Colonic mucosa (tissue), 4 donors: ENCODE data around the gene TAP1. TPM values are rescaled to one million over a fixed set of nuclear protein-coding genes. Genes with fewer than 3 reads are reported as not detected.

ENCODE experiments used
- DNase-seq: peaks from one replicate; pipeline ENCODE4 v3.0.0-alpha.2; 2020
- H3K27ac ChIP-seq: fragments of 200-600 bp; one replicate; pipeline ENCODE4 v1.8.0; 2021
- H3K27me3 ChIP-seq: fragments of 200-600 bp; one replicate; pipeline ENCODE4 v1.8.0; 2021
- H3K36me3 ChIP-seq: fragments of 200-600 bp; one replicate; pipeline ENCODE4 v1.8.0; 2021
- H3K4me1 ChIP-seq: fragments of 200-600 bp; one replicate; pipeline ENCODE4 v1.8.0; 2021; ENCODE audit warnings: mild to moderate bottlenecking
- H3K4me3 ChIP-seq: fragments of 200-600 bp; one replicate; pipeline ENCODE4 v1.8.0; 2021
- H3K9ac ChIP-seq, 2 donors: one replicate each; pipeline ENCODE4 v1.7.0; 2013; ENCODE audit warnings: control low read depth in 2 of 2, low read depth in 2 of 2, low read length in 2 of 2
- H3K9me3 ChIP-seq: fragments of 200-600 bp; one replicate; pipeline ENCODE4 v1.8.0; 2021
- intact Hi-C: fragments of 100-400 bp; cut with DNase I; formaldehyde crosslinking; loops from one replicate; pipeline ENCODE4 v1.14.1; 2022
- total RNA-seq, 2 donors: library from RNA; stranded (reverse); fragmentation: NEBNext Ultra II Directional in 1 of 2; extraction: Animal tissue kit (Norgen Biotek cat#: 25700) in 1 of 2; gene quantifications; one replicate each; pipeline ENCODE4 v1.2.1, GENCODE V29; 2021
- TF ChIP-seq, protein P1 (sequence below): fragments of 200-600 bp; IDR thresholded peaks from one replicate; pipeline ENCODE4 v1.8.0; 2022; ENCODE audit warnings: antibody characterized with exemption, mild to moderate bottlenecking
- donor health status: healthy.
- donor health status: DM: no; HTN: no; CAD: no.
- donor health status: DM: no; HTN: no; CAD: no.

Gene TAP1
- total RNA-seq, 2 donors from 2014 or later, result 86.9 to 128 TPM

DNA sequence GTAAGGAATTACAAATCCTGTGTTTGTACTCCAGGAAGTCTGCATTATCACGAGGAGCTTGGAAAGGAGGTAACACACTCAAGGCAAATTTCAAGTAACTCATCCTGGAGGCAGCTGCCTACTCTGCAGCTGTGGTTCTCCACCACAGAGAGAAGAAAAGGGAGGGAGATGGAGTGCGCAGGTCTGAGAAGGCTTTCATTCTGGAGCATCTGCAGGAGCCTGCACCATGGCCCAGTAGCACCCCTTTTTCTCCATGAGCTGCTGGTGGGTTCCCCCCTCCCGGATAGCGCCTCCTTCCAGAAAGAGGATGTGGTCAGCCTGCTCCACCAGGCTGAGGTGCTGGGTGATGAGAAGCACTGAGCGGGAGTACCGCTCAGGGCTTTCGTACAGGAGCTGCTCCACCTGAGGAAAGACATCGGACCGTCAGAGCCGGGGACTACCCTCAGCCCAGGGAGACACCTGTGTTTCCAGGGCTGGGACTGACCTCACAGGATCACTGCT is 8.1 kb downstream of the TAP1 start:
- Histone ChIP-seq H3K4me3 (peak overlapping the region; percentile 77), H3K9me3 (no peaks in the 10 kb centered on the region), H3K27ac (peak overlapping the region; percentile 97), H3K9ac (peak overlapping the region; percentile 61 to 98), H3K27me3 (no peaks in the 10 kb centered on the region), H3K36me3 (peaks cover 15% of the 10 kb centered on the region), H3K4me1 (peaks cover 14% of the 10 kb centered on the region)
- intact Hi-C loops, result no loop called here
- no peak for DNase-seq
- TF ChIP-seq, protein P1, sequence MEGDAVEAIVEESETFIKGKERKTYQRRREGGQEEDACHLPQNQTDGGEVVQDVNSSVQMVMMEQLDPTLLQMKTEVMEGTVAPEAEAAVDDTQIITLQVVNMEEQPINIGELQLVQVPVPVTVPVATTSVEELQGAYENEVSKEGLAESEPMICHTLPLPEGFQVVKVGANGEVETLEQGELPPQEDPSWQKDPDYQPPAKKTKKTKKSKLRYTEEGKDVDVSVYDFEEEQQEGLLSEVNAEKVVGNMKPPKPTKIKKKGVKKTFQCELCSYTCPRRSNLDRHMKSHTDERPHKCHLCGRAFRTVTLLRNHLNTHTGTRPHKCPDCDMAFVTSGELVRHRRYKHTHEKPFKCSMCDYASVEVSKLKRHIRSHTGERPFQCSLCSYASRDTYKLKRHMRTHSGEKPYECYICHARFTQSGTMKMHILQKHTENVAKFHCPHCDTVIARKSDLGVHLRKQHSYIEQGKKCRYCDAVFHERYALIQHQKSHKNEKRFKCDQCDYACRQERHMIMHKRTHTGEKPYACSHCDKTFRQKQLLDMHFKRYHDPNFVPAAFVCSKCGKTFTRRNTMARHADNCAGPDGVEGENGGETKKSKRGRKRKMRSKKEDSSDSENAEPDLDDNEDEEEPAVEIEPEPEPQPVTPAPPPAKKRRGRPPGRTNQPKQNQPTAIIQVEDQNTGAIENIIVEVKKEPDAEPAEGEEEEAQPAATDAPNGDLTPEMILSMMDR, result no peak

DNA sequence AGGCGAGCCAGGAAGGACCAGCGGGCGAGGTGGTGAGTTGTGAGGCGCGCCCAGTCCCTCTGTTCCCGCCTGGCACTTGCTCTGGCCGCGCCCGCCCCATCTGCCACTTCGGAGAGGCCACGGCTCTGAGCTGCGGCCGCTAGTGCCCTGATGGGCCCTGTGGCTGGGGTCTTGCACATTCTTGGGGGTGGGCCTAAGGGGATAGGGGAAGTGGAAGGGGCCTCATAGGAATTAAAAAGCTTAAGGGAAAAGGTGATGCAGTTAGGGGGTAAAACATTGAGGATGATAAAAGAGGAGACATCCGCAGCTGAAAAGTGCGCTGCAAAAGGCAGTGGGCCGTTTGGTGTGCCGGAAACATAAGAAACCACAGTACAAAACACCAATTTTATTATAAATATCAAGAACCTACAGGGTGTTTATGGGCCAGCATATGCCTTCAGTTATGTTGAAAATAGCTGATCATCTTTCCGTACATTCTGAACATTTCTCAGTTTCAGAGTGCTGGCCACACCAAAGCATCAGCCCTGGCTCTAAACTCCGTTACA is 8.6 kb downstream of the TAP1 start:
- no peak for DNase-seq
- Histone ChIP-seq H3K27ac (peak overlapping the region; percentile 97), H3K4me3 (peak overlapping the region; percentile 77), H3K36me3 (peaks cover 11% of the 10 kb centered on the region), H3K27me3 (no peaks in the 10 kb centered on the region), H3K9me3 (no peaks in the 10 kb centered on the region), H3K9ac (peak overlapping the region; percentile 98 to 99), H3K4me1 (peaks cover 14% of the 10 kb centered on the region)
- TF ChIP-seq, protein P1, result no peak
- intact Hi-C loops, result no loop called here

DNA sequence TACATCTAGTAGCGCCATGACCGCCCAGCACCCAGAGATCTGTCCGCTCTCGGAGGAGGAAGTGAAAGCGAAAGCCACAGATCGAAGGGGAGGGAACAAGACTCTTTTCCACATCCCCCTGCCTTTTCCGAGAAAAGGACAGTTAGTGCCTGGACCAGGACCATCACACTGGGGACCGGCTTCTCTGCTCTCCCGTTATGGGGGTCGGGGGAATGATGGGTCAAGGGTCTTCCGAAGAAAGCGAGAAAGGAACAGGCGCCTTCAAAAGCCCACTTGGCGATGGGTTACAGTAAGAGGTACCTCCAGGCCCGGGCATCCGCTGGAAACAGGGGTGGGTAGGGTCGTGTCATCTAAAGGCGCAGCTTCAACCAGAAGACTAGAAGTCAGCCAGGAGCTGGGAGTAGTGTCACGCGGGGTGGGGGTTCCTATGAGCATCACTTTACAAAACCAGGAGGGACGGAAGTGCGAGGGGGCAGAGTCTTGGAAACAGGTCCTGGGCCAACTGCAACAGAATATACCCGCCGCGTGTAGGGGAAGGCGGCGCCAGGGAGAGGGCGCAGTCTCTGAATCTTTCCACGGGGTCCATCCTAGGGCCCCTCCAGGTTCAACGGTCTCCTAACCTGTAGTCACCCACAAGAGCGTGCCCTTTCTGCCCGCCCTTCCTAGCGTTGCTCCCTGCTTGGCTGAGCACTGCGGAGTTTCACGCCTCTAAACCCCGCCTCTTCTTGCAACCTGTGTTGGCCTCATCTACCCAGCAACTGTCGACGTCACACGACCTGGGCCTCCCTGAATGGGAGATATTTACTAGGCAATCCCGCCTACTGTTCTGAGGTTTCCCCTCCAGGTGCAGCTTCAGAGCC is 9.3 kb downstream of the TAP1 start, which contains the start of gene PSMB8:
TSS of gene PSMB8 (minus strand) at position 69 of the 860 bp plus-strand sequence. CDS start at position 18, 51 bp downstream.
- DNase-seq, result peak; percentile 100
- Histone ChIP-seq H3K36me3 (peaks cover 9% of the 10 kb centered on the region), H3K9ac (peak within 1 kb of the TSS; percentile 98 to 99), H3K27me3 (no peaks in the 10 kb centered on the region), H3K27ac (peak within 1 kb of the TSS; percentile 97), H3K4me3 (peak within 1 kb of the TSS; percentile 77), H3K9me3 (no peaks in the 10 kb centered on the region), H3K4me1 (peaks cover 14% of the 10 kb centered on the region)
- intact Hi-C loops, result no loop called here
- TF ChIP-seq, protein P1, result no peak

DNA sequence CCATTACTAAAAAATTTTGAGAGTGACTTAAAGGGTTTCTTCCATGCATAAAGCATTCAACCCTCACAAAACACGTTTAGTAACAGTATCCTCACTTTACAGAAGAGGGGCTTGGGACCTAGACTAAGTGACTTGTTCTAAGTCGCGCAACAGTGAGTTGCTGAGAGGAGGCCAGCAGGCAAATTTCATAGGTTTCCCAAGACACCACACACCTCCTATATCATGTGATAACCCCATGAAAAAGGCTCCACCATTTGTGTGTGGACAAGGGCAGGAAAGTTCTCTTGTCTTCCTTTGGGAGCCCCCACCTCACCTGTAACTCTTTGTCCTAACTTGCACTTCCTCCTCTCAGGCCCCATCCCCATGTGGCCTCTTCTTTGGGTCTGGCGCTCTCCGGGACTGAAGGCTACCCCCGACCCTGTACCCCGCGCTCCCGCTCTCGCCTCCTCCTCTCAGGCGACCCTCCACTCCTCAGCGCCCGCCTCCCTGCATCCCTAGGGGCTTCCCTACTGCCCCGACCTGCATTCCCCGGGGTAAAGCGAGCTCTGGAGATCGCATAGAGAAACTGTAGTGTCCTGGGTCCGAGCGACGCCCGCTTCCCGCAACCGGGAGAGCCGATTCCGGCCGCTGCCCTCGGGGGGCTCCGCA is 10.0 kb downstream of the TAP1 start:
- DNase-seq, result no peak
- no peaks in the 10 kb centered on the region for H3K27me3 ChIP-seq
- peak overlapping the region; percentile 97 for H3K27ac ChIP-seq
- H3K9ac ChIP-seq, result peak overlapping the region; percentile 98 to 99
- H3K36me3 ChIP-seq, result peaks cover 9% of the 10 kb centered on the region
- TF ChIP-seq, protein P1, result no peak
- peaks cover 14% of the 10 kb centered on the region for H3K4me1 ChIP-seq
- H3K4me3 ChIP-seq, result peak overlapping the region; percentile 77
- H3K9me3 ChIP-seq, result no peaks in the 10 kb centered on the region
- intact Hi-C loops, result no loop called here

DNA sequence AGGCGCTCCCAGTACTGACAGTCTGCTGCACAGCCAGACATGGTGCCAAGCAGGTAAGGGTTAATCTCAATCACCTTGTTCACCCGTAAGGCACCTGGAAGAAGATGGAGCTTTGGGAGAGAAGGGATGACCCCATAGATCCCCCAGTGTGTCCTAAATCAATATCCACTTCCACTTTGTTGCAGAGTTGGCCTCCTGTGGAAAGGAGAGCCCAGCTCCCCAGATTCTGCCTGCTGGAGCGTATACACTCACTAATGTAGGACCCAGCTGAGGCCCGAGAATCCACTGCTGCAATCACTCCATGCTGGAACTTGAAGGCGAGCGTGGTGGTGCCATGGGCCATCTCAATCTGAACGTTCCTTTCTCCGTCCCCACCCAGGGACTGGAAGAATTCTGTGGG is 10.8 kb downstream of the TAP1 start:
- Histone ChIP-seq H3K4me3 (no peak overlapping the region), H3K27me3 (no peaks in the 10 kb centered on the region), H3K9ac (peak overlapping the region in 1 of 2 donors; percentile 7), H3K27ac (peak overlapping the region; percentile 97), H3K9me3 (no peaks in the 10 kb centered on the region), H3K4me1 (peaks cover 16% of the 10 kb centered on the region), H3K36me3 (peaks cover 9% of the 10 kb centered on the region)
- intact Hi-C loops, result no loop called here
- TF ChIP-seq, protein P1, result no peak
- no peak for DNase-seq
